ENCODE measurements around the gene KRTAP3-2.
"Not testable (repeated sequence)": the region's sequence is repeated elsewhere in the genome, so short reads cannot be mapped to it uniquely, and the experiment has no call there.

The KRTAP3-2 gene

GRCh38 chr17:40999563-40999962 lies at the start of gene KRTAP3-2:
KRTAP3-2 (minus strand) TSS chr17:40999906; CDS start chr17:40999853, 53 bp downstream.
- in situ Hi-C loops (cut with HindIII; ENCODE audit: low sequenced_read_pairs); DNase-seq (ENCODE audit: low read depth, low spot score); H3K4me3 ChIP-seq (ENCODE audit: low read depth, low read length): not testable (repeated sequence)

GRCh38 chr17:41049110-41049509 lies 49.4 kb upstream of the KRTAP3-2 start:
- no peak for TF ChIP-seq CTCF (IDR thresholded peaks at IDR 0.05; ENCODE audit: low read depth, low read length)
- no peak overlapping the region for H3K4me3 ChIP-seq (ENCODE audit: low read depth, low read length)
- DNase-seq (ENCODE audit: low read depth, low spot score) = peak; percentile 74
- in situ Hi-C loops (cut with HindIII; ENCODE audit: low sequenced_read_pairs) = no loop called here

GRCh38 chr17:41048441-41048840 lies 48.7 kb upstream of the KRTAP3-2 start:
- DNase-seq (ENCODE audit: low read depth, low spot score) = peak; percentile 41
- in situ Hi-C loops (cut with HindIII; ENCODE audit: low sequenced_read_pairs) = no loop called here
- no peak for TF ChIP-seq CTCF (IDR thresholded peaks at IDR 0.05; ENCODE audit: low read depth, low read length)
- no peak overlapping the region for H3K4me3 ChIP-seq (ENCODE audit: low read depth, low read length)

DNA sequence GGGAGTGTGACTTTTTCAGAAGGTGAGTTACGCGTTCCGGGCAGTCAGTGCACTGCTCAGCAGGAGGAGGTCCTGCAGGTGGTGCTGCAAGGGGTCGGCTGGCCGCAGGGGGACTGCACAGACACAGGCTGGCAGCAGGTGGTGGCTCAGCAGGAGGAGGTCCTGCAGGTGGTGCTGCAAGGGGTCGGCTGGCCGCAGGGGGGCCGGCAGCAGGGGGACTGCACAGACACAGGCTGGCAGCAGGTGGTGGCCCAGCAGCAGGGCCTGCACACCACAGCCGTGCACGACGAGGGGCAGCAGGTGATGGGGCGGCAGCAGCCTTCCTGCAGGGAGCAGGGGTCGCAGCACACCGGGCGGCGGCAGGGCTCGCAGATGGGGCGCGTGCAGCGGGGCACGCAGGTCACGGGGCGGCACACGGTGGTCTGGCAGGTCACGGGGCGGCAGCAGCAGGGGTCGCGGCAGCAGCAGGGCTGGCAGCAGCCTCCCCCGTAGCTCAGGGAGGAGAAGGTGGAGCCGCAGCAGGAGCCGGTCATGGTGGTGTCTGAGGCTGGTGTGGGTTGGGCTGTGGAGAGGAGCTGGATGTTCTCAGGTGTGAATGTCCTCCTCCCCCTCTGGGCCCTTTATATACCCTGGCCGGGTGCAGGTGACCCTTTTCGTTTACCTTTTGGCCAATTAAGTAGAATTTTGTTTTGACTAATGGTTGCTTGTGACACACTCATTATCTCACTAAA lies 47.2 kb upstream of the KRTAP3-2 start, which contains the start of gene KRTAP2-1:
TSS of gene KRTAP2-1 (minus strand) at position 582 of the 731 bp plus-strand sequence. CDS start at position 533, 49 bp downstream.
- in situ Hi-C loops (cut with HindIII; ENCODE audit: low sequenced_read_pairs); DNase-seq (ENCODE audit: low read depth, low spot score); H3K4me3 ChIP-seq (ENCODE audit: low read depth, low read length): not testable (repeated sequence)

DNA sequence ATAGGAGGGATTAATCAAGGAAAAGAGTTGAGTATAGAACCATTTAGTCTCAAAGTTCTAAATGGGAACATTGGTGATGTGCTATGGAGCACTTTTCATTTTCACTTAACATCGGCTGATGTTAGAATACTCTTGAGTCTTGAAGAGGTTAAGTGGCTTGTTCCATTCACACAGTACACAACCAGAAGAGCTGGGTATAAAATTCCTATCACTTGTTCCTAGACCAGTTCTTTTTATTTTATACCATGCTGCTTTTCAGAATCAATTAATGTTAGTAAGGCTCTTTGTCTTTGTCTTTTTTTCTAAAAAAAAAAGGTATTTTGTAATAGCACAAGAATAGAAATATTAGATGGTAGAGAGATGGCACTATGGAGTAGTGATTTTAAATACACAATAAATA lies 43.2 kb upstream of the KRTAP3-2 start:
- H3K4me3 ChIP-seq (ENCODE audit: low read depth, low read length) = no peak overlapping the region
- in situ Hi-C loops (cut with HindIII; ENCODE audit: low sequenced_read_pairs) = no loop called here
- no peak for TF ChIP-seq CTCF (IDR thresholded peaks at IDR 0.05; ENCODE audit: low read depth, low read length)
- no peak for DNase-seq (ENCODE audit: low read depth, low spot score)

GRCh38 chr17:41040783-41041571 lies 41.3 kb upstream of the KRTAP3-2 start, which contains the start of gene KRTAP1-1:
KRTAP1-1 (minus strand) TSS chr17:41041450; CDS start chr17:41041397, 53 bp downstream.
- peak; percentile 43 for DNase-seq (ENCODE audit: low read depth, low spot score)
- H3K4me3 ChIP-seq (ENCODE audit: low read depth, low read length); in situ Hi-C loops (cut with HindIII; ENCODE audit: low sequenced_read_pairs): not testable (repeated sequence)

- H3K4me3 ChIP-seq (ENCODE audit: low read depth, low read length) = no peak overlapping the region
- no peak for TF ChIP-seq CTCF (IDR thresholded peaks at IDR 0.05; ENCODE audit: low read depth, low read length)
- no peak for DNase-seq (ENCODE audit: low read depth, low spot score)
- in situ Hi-C loops (cut with HindIII; ENCODE audit: low sequenced_read_pairs) = no loop called here
These were observed 38.2 kb upstream of the KRTAP3-2 start for GRCh38 chr17:41037853-41038350.

DNA sequence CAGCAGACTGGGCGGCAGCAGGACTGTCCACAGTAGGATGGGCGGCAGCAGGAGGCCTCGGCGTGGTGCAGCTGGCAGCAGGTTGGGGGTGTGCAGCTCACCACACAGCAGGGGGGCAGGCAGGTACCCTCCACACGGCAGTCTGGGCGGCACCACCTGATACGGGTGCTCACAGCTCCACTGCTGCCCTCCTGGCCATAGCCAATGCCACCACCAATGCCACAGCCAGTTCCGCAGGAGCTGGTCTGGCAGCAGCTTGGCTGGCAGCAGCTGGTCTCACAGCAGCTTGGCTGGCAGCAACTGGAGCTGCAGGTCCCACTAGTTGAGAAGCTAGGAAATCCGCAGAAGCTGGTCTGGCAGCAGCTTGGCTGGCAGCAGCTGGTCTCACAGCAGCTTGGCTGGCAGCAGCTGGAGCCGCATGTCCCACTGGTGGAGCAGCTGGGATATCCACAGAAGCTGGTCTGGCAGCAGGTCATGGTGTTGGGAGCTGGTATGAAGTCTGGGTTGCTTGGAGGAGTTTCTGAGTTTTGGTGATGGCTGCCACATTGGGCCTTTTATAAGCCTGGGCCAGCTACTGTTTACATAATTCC lies 34.7 kb upstream of the KRTAP3-2 start, which contains the start of gene KRTAP1-3:
TSS of gene KRTAP1-3 (minus strand) at position 529 of the 590 bp plus-strand sequence. CDS start at position 476, 53 bp downstream.
- in situ Hi-C loops (cut with HindIII; ENCODE audit: low sequenced_read_pairs); DNase-seq (ENCODE audit: low read depth, low spot score); H3K4me3 ChIP-seq (ENCODE audit: low read depth, low read length): not testable (repeated sequence)
